ENCODE results near the gene FAM107B.

FAM107B gene

GRCh38 chr10:14549496-14549895 is 225.2 kb downstream of the FAM107B start:
- DNase-seq = no peak

- no peak for DNase-seq
Measured at GRCh38 chr10:14548970-14549369, 225.7 kb downstream of the FAM107B start.

GRCh38 chr10:14548474-14548873 is 226.2 kb downstream of the FAM107B start:
- DNase-seq = no peak

GRCh38 chr10:14547816-14548215 is 226.9 kb downstream of the FAM107B start:
- no peak for DNase-seq

GRCh38 chr10:14545827-14546226 is 228.9 kb downstream of the FAM107B start:
- DNase-seq = no peak

- DNase-seq = no peak
Measured at GRCh38 chr10:14543904-14544210, 230.8 kb downstream of the FAM107B start.

- no peak for DNase-seq
Measured at GRCh38 chr10:14543046-14543903, 231.4 kb downstream of the FAM107B start.

GRCh38 chr10:14541379-14541778 is 233.3 kb downstream of the FAM107B start:
- no peak for DNase-seq

GRCh38 chr10:14540611-14541010 is 234.1 kb downstream of the FAM107B start:
- no peak for DNase-seq

GRCh38 chr10:14540062-14540461 is 234.6 kb downstream of the FAM107B start:
- DNase-seq = no peak

- DNase-seq = no peak
Measured at GRCh38 chr10:14539176-14539575, 235.5 kb downstream of the FAM107B start.

GRCh38 chr10:14536241-14537213 is 238.2 kb downstream of the FAM107B start:
- DNase-seq = no peak

- DNase-seq = no peak
Measured at GRCh38 chr10:14535457-14536130, 239.1 kb downstream of the FAM107B start.

GRCh38 chr10:14534152-14534551 is 240.5 kb downstream of the FAM107B start:
- DNase-seq = no peak

- no peak for DNase-seq
Measured at GRCh38 chr10:14533295-14533694, 241.4 kb downstream of the FAM107B start.

- no peak for DNase-seq
Measured at GRCh38 chr10:14532473-14533251, 242.0 kb downstream of the FAM107B start.

- DNase-seq = no peak
Measured at GRCh38 chr10:14531974-14532373, 242.7 kb downstream of the FAM107B start.

GRCh38 chr10:14530465-14530864 is 244.2 kb downstream of the FAM107B start:
- DNase-seq = no peak

- DNase-seq = no peak
Measured at GRCh38 chr10:14529351-14529750, 245.3 kb downstream of the FAM107B start.

- no peak for DNase-seq
Measured at GRCh38 chr10:14528450-14528849, 246.2 kb downstream of the FAM107B start.

- no peak for DNase-seq
Measured at GRCh38 chr10:14527915-14528314, 246.8 kb downstream of the FAM107B start.

GRCh38 chr10:14527134-14527844 is 247.4 kb downstream of the FAM107B start:
- DNase-seq = no peak

Data from NCI-H524 treated with DMSO at 0.1 percent for 48 hours (cell line).